ENCODE data around the gene SZRD1. TPM values are rescaled to one million over a fixed set of nuclear protein-coding genes. Genes with fewer than 3 reads are reported as not detected.

The SZRD1 gene
- total and polyA plus RNA-seq, 9 of the 15 experiments (the other 6 are each of a cell fraction or from before 2014, with no cell fraction given), result 3.9 to 149 (median 82.5) TPM

GRCh38 chr1:16440470-16441281, 73.6 kb downstream of the SZRD1 start, which contains the start of gene NECAP2 (continued):
- TF ChIP-seq, protein P1, sequence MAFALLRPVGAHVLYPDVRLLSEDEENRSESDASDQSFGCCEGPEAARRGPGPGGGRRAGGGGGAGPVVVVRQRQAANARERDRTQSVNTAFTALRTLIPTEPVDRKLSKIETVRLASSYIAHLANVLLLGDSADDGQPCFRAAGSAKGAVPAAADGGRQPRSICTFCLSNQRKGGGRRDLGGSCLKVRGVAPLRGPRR (CRISPR knock-in tag; IDR thresholded peaks at IDR 0.05), result no peak
- TF ChIP-seq THRAP3 (IDR thresholded peaks at IDR 0.05; ENCODE audit: borderline replicate concordance) (no peak; the same call in 1 of the 2 replicates), ZKSCAN8 (CRISPR knock-in tag; IDR thresholded peaks at IDR 0.05) (no peak), TRIM28 (IDR thresholded peaks at IDR 0.05) (peak; percentile 87), ZNF146 (CRISPR knock-in tag; IDR thresholded peaks at IDR 0.05; ENCODE audit: unreplicated experiment) (no peak), ZKSCAN3 (CRISPR knock-in tag; IDR thresholded peaks at IDR 0.05) (no peak), HSF4 (CRISPR knock-in tag; IDR thresholded peaks at IDR 0.05; ENCODE audit: borderline replicate concordance) (peak; percentile 48; the same call in 1 of the 2 replicates), ZFX (CRISPR knock-in tag; IDR thresholded peaks at IDR 0.05) (peak; percentile 65), JUN (IDR thresholded peaks at IDR 0.05; ENCODE audit: borderline replicate concordance, low read depth, low read length) (peak; percentile 83; the same call in 1 of the 2 replicates), JUN (CRISPR knock-in tag; IDR thresholded peaks at IDR 0.05; ENCODE audit: borderline replicate concordance) (peak; percentile 83; the same call in 1 of the 2 replicates), TAF9B (IDR thresholded peaks at IDR 0.05; ENCODE audit: partially characterized antibody) (no peak), STAT5A (IDR thresholded peaks at IDR 0.05; ENCODE audit: borderline replicate concordance, low read length) (peak; percentile 49; the same call in 1 of the 2 replicates), COPS2 (conservative IDR thresholded peaks at IDR 0.05) (no peak)
- TF ChIP-seq, protein P2, sequence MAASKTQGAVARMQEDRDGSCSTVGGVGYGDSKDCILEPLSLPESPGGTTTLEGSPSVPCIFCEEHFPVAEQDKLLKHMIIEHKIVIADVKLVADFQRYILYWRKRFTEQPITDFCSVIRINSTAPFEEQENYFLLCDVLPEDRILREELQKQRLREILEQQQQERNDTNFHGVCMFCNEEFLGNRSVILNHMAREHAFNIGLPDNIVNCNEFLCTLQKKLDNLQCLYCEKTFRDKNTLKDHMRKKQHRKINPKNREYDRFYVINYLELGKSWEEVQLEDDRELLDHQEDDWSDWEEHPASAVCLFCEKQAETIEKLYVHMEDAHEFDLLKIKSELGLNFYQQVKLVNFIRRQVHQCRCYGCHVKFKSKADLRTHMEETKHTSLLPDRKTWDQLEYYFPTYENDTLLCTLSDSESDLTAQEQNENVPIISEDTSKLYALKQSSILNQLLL (CRISPR knock-in tag; IDR thresholded peaks at IDR 0.05; ENCODE audit: borderline replicate concordance), result no peak
- TF ChIP-seq, protein P3, sequence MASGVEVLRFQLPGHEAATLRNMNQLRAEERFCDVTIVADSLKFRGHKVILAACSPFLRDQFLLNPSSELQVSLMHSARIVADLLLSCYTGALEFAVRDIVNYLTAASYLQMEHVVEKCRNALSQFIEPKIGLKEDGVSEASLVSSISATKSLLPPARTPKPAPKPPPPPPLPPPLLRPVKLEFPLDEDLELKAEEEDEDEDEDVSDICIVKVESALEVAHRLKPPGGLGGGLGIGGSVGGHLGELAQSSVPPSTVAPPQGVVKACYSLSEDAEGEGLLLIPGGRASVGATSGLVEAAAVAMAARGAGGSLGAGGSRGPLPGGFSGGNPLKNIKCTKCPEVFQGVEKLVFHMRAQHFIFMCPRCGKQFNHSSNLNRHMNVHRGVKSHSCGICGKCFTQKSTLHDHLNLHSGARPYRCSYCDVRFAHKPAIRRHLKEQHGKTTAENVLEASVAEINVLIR (CRISPR knock-in tag; IDR thresholded peaks at IDR 0.05), result peak; percentile 49; the same call in 1 of the 2 replicates
- TF ChIP-seq, protein P4, sequence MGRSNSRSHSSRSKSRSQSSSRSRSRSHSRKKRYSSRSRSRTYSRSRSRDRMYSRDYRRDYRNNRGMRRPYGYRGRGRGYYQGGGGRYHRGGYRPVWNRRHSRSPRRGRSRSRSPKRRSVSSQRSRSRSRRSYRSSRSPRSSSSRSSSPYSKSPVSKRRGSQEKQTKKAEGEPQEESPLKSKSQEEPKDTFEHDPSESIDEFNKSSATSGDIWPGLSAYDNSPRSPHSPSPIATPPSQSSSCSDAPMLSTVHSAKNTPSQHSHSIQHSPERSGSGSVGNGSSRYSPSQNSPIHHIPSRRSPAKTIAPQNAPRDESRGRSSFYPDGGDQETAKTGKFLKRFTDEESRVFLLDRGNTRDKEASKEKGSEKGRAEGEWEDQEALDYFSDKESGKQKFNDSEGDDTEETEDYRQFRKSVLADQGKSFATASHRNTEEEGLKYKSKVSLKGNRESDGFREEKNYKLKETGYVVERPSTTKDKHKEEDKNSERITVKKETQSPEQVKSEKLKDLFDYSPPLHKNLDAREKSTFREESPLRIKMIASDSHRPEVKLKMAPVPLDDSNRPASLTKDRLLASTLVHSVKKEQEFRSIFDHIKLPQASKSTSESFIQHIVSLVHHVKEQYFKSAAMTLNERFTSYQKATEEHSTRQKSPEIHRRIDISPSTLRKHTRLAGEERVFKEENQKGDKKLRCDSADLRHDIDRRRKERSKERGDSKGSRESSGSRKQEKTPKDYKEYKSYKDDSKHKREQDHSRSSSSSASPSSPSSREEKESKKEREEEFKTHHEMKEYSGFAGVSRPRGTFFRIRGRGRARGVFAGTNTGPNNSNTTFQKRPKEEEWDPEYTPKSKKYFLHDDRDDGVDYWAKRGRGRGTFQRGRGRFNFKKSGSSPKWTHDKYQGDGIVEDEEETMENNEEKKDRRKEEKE (IDR thresholded peaks at IDR 0.05; ENCODE audit: borderline replicate concordance in 1 of 2, control insufficient read depth in 1 of 2, low read depth in 2 of 2, low read length in 1 of 2), result peak in 1 of 2 experiments; percentile 85; a peak in 1 of 4 replicates
- TF ChIP-seq, protein P5, sequence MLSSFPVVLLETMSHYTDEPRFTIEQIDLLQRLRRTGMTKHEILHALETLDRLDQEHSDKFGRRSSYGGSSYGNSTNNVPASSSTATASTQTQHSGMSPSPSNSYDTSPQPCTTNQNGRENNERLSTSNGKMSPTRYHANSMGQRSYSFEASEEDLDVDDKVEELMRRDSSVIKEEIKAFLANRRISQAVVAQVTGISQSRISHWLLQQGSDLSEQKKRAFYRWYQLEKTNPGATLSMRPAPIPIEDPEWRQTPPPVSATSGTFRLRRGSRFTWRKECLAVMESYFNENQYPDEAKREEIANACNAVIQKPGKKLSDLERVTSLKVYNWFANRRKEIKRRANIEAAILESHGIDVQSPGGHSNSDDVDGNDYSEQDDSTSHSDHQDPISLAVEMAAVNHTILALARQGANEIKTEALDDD (IDR thresholded peaks at IDR 0.05), result no peak
- TF ChIP-seq, protein P6, sequence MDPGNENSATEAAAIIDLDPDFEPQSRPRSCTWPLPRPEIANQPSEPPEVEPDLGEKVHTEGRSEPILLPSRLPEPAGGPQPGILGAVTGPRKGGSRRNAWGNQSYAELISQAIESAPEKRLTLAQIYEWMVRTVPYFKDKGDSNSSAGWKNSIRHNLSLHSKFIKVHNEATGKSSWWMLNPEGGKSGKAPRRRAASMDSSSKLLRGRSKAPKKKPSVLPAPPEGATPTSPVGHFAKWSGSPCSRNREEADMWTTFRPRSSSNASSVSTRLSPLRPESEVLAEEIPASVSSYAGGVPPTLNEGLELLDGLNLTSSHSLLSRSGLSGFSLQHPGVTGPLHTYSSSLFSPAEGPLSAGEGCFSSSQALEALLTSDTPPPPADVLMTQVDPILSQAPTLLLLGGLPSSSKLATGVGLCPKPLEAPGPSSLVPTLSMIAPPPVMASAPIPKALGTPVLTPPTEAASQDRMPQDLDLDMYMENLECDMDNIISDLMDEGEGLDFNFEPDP (CRISPR knock-in tag; IDR thresholded peaks at IDR 0.05), result no peak
